OCI-M2 (cell line): Measurements from ENCODE around the gene SCCPDH.
"Not testable (repeated sequence)": the region's sequence is repeated elsewhere in the genome, so short reads cannot be mapped to it uniquely, and the experiment has no call there.

Experiments
- DNase-seq: peaks from one replicate; lab custom pipeline; 2025; ENCODE audit not compliant: unreplicated experiment; lab: John Stamatoyannopoulos, UW

The SCCPDH gene

DNA sequence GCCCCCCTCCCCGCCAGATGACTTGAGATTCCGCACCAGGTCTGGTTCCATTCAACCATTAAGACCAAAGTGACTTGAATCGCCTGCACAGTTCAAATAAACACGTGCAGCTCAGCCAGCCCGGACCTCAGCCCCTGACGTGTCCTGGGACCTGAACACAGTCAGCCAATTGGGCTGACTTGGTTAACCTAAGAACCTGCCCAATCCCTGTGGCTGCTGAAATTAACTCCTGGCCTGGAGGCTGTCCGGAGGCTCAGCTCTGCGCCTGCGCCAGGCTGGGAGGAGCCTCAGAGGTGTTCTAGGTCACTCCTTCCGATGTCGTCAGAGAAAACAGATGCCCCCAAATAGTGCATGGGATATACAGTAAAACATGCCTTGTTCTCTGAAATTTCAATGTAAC, 73.4 kb downstream of the SCCPDH start:
- DNase-seq: no peak

DNA sequence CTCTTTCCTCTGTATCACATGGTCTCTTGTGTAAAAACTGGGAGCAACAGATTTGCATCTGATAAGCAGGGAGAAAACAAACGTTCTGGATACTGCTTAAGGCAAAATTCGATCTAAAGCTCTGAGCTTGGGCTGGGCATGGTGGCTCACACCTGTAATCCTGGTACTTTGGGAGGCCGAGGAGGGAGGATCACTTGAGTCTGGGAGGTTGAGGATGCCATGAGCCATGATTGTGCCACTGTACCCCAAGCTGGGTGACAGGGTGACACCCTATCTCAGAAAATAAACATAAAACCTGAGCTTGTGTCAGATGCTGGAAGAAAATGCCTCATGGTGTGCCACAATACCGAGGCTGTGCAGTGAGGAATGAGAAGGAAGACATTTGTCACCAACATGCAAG, 73.9 kb downstream of the SCCPDH start:
- no peak for DNase-seq

DNA sequence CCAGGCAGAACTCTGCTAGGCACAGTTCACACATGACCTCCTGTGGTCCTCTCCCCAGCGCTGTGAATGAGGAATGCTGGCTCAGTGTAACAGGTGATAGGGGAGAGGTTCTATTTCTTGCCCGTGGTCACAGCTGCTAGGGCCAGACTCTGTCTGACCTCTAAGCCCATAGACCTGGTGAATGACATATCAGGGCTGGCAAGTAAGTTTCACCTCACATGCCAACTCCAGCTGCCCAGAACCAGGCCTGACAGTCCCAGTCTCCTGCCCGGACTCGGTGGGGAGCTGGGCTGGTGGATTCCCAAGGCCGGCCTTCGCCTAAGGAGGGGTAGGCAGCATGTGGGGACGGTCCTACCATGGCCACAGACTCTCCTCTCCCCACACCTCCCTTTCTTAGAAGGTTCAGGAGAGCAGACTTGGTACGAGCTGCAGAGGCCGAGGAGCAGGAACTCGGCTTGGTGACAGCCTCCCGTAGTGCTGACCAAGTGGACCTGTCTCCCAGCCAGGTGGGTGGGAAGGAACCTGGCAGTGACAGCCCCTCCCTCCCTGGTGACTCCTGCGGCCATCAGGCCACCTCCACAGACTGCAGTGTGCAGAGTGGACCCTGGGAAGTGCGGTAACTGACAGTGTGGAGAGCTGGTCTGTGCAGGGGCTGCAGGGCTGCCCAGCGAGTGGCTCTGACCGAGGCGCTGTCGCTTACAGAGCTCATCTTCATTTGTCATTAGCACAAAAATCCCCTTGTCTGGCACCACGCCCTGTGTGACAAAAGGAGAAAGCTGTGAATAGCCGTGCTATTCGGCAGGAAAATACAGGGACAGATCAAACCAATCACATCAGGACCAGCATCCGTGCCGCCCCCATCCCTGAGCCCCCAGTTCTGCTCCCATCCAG, 74.6 kb downstream of the SCCPDH start:
- DNase-seq: no peak

DNA sequence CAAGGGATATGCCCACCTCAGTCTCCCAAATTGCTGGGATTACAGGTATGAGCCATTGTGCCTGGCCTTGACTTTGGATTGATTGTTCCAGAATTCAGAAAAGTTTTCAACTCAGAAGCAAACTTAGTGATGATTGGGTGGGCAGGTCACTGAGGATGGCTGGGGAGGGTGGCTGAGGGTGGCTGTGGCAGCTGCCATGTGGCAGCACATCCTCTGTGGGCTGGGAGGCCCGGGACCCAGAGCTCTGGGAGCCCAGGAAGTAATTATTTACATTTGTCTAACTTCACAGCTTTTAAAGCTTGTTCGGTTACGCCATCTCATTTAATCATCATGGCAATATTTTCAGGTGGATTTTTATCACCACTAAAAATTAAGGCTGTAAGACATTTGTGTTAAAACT, 76.1 kb downstream of the SCCPDH start:
- no peak for DNase-seq

DNA sequence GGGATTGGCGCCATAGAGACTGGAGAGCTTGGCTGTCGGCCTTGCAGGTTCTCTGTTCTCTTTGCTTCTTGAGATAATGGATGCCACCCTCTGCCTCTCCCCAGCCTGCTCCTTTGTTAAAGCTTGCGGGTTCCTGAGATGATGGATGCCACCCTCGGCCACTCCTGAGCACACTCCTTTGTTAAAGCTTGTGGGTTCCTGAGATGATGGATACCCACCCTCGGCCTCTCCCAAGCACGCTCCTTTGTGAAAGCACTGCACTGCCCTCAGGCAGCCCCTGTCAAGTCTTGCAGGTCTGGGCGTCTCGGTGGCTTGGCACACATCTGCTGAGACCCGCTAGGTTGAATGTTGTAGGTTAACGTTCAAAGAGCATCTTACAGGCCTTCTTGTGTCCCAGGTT, 76.5 kb downstream of the SCCPDH start:
- DNase-seq: no peak

DNA sequence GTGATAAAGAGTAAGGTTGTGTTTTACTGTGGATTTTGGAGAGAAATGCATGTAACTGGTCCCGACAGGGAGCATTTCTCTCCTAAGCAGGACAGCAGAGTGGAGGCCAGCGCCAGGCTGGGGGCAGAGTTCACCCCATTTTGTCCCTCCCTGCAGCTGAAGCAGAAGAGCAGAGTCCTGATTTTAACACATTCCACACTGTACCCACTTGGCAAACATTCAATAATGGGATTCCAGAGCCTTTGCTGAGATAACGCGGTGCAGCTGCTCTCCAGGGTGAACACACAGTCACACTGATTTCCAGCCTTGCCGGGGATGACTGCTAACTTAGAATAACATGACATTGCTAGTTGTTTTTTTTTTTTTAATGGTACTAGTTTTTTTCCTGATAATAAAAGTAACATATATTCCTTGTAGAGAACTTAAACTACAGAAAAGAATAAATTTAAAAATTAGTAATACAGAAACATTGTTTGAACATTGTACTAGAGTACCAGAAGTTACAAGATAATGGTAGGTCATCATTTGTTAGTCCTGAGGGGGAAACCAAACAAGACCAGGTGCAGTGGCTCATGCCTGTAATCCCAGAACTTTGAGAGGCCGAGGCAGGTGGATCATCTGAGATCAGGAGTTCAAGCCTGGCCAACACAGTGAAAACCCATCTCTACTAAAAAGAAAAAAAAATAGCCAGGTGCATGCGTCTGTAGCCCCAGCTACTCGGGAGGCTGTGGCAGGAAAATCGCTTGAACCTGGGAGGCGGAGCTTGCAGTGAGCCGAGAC, 77.2 kb downstream of the SCCPDH start:
- no peak for DNase-seq

DNA sequence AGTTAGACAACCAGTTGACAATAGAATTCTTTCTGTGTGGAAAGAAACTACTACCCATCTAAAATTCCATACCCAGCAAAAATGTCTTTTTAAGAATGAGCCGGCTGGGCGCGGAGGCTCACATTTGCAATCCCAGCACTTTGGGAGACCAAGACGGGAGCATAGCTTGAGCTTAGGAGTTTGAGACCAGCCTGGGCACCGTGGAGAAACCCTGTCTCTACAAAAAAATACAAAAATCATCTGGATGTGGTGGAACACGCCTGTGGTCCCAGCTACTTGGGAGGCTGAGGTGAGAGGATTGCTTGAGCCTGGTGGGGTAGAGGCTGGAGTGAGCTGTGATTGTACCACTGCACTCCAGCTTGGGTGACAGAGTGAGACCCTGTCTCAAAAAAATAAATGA, 79.2 kb downstream of the SCCPDH start:
- DNase-seq: no peak

DNA sequence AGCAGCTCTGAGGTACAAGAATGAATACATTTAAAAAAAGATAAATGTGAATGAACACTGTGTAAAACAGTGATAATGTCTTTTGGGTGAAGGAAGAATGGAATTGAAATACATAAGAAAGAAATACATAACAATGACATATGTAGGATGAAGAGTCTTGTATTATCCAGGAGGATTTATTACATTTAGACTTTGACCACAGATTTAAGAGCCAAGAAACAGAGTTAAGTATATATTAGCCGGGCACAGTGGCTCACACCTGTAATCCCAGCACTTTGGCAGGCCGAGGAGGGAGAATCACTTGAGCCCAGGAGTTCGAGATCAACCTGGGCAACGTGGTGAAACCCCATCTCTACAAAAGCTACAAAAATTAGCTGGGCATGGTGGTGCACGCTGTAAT, 79.7 kb downstream of the SCCPDH start:
- DNase-seq: no peak

DNA sequence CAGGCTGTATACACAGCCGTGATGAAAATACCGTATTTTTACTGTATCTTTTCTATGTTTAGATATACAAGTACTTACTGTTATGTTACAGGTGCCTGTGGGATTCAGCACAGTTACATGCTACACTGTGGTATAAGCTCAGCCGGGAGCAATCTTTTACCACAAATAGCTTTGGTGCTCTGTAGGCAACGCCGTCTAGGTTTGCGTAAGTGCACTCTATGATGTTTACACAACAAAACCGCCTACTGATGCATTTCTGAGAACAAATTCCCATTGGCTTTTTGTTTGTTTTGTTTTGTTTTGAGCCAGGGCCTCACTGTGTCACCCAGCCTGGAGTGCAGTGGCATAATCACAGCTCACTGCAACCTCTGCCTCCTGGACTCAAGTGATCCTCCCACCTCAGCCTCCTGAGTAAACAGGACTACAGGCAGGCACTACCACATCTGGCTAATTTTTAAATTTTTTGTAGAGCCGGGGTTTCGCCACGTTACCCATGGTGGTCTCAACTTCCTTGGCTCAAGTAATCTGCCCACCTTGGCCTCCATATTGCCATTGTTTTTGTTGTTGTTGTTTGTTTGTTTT, 81.0 kb downstream of the SCCPDH start:
- no peak for DNase-seq

DNA sequence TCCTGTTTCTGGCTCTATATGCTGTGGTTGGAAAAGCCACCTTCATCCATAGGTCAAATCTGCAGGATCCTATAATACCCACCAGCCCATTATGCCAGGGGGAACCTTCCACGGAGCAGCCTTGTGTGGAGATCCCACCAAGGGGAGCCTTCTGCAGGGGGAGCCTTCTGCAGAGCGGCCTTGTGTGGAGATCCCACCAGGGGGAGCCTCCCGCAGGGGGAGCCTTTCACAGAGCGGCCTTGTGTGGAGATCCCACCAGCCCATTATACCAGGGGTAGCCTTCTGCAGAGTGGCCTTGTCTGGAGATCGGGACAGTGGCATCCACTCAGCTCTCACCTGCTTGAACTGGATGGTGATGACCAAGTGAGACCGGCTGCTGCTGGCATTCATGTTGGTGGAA, 85.3 kb downstream of the SCCPDH start:
- no peak for DNase-seq

DNA sequence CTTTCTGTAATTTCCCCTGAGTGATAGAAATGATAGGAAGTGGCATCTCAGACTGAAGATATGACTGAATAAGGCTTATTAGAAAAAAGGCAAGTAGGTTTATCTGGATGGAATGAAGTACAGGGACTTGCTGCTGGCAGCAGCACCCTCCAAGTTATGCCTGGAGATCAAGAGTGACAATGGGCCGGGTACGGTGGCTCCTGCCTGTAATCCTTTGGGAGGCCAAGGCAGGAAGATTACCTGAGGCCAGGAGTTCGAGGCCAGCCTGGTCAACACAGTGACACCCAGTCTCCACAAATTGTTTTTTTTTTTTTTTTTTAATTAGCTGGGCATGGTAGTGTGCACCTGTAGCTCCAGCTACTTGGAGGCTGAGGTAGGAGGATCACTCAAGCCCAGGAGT, 87.8 kb downstream of the SCCPDH start:
- DNase-seq: no peak

DNA sequence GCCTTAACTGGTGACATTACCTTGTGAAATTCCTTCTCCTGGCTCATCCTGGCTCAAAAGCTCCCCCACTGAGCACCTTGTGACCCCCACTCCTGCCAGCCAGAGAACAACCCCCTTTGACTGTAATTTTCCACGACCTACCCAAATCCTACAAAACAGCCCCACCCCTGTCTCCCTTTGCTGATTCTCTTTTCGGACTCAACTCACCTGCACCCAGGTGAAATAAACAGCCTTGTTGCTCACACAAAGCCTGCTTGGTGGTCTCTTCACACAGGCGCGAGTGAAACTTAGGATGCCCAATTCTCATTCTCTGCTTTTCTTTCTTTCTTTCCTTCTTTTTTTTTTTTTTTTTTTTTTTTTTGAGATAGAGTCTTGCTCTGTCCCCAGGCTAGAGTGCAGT, 89.1 kb downstream of the SCCPDH start:
- not testable (repeated sequence) for DNase-seq

DNA sequence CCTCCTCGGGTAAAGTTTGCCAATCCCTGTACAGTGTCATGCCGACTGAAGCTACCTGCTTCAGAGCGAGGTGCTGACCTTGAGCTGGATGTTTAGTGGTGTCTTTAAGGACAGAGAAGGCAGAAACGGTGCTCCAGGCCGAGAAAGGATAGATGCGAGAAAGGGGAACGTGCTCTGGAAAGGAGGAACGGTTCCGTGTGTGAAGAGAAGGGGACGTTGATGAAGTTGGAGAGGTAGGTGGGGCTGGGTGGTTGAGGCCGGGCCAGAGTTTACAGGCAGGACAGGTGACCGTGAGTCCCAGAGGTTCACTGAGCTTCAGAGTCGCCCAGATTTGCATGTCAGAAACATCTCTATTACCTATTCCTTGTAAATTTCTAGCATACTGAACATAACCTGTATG, 90.7 kb downstream of the SCCPDH start:
- DNase-seq: no peak

DNA sequence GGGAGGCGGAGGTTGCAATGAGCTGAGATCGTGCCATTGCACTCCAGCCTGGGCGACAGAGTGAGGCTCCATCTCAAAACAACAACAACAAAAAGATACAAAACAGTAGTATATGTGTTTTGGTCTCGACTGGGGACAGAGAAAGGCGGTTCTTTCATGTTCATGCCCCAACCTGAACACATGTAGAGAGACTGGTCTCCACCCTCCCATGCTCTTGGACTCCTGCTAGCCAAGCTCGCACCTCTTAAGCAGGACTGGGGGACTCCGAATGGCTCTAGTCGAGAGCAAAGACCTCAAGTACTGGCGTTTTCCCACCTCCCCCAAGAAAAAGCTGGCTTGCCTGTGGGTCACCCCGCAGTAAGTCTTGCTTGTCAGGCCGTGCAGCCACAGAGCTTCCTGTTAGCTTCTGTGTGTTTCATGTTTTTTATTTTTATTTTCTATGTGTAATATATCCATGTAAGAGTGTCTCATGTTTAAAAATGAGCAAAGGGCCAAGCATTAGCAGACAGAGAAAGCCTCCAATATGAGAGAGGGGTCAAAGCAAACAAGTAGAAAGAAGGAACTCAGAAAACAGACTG, 91.6 kb downstream of the SCCPDH start:
- no peak for DNase-seq
